ENCODE data around the gene RWDD1. TPM values are rescaled to one million over a fixed set of nuclear protein-coding genes. Genes with fewer than 3 reads are reported as not detected.
A peak's percentile ranks its signal among the peaks of the same experiment; 100 is the strongest.

RWDD1 gene
- total and polyA plus RNA-seq, 2 donors (not counting 1 experiment from before 2014, with no cell fraction given): 22.8 to 60.3 TPM

DNA sequence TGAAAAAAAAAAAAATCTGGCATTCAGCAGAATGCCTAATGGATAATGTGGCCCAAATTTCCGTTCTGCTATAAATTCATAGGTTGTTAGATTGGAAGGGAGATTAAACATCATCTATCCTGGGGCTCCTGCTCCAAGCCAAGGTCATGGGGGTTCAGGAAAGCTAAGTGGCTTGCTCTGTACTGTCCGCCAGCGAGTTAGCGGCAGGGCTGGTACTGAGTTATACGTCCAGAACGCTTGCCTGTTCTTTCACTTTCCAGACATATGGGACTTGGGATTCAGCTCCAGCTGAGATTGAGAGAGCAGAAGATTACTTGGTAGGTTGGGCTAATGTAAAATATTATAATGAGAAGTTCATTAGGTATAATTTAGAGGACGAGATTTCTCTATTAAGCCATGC is 858 bp downstream of the RWDD1 start:
- DNase-seq (ENCODE audit: low read depth in 2 of 2): peak; percentile 43 to 50
- no peak overlapping the region for H2AFZ ChIP-seq (ENCODE audit: low read length)
- no peak for TF ChIP-seq EZH2 (IDR thresholded peaks at IDR 0.05; ENCODE audit: low read length, missing control alignments)
- TF ChIP-seq, protein P1, sequence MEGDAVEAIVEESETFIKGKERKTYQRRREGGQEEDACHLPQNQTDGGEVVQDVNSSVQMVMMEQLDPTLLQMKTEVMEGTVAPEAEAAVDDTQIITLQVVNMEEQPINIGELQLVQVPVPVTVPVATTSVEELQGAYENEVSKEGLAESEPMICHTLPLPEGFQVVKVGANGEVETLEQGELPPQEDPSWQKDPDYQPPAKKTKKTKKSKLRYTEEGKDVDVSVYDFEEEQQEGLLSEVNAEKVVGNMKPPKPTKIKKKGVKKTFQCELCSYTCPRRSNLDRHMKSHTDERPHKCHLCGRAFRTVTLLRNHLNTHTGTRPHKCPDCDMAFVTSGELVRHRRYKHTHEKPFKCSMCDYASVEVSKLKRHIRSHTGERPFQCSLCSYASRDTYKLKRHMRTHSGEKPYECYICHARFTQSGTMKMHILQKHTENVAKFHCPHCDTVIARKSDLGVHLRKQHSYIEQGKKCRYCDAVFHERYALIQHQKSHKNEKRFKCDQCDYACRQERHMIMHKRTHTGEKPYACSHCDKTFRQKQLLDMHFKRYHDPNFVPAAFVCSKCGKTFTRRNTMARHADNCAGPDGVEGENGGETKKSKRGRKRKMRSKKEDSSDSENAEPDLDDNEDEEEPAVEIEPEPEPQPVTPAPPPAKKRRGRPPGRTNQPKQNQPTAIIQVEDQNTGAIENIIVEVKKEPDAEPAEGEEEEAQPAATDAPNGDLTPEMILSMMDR (conservative IDR thresholded peaks at IDR 0.05 in 1 of 2, IDR thresholded peaks at IDR 0.05 in 1 of 2; ENCODE audit: low read depth in 1 of 2, low read length in 2 of 2): no peak
- H3K36me3 ChIP-seq (ENCODE audit: control insufficient read depth, insufficient read depth, low read length): no peaks in the 10 kb centered on the region
- H3K4me2 ChIP-seq (ENCODE audit: extremely low read depth, insufficient read depth, low read length): peak overlapping the region; percentile 99
- peak overlapping the region; percentile 96 for H3K9ac ChIP-seq (ENCODE audit: insufficient read depth, low read length)
- peak overlapping the region; percentile 87 for H3K27ac ChIP-seq (ENCODE audit: insufficient read depth, low read length)
- H3K9me3 ChIP-seq (ENCODE audit: control insufficient read depth, insufficient read depth, low read depth, low read length): no peaks in the 10 kb centered on the region
- H3K79me2 ChIP-seq (ENCODE audit: control insufficient read depth, insufficient read depth, low read length): peaks cover 54% of the 10 kb centered on the region
- H4K20me1 ChIP-seq (ENCODE audit: control insufficient read depth, extremely low read depth, insufficient read depth, low read length): no peaks in the 10 kb centered on the region
- no peaks in the 10 kb centered on the region for H3K27me3 ChIP-seq (ENCODE audit: control insufficient read depth, insufficient read depth, low read length)
- H3K4me3 ChIP-seq (replicated peaks in 1 of 4; ENCODE audit: control extremely low read depth in 1 of 4, insufficient read depth in 1 of 4, low read depth in 3 of 4, low read length in 4 of 4): peak overlapping the region; percentile 92 to 96 (median 94)
- no peaks in the 10 kb centered on the region for H3K4me1 ChIP-seq (ENCODE audit: control insufficient read depth, extremely low read depth, insufficient read depth, low read length)

DNA sequence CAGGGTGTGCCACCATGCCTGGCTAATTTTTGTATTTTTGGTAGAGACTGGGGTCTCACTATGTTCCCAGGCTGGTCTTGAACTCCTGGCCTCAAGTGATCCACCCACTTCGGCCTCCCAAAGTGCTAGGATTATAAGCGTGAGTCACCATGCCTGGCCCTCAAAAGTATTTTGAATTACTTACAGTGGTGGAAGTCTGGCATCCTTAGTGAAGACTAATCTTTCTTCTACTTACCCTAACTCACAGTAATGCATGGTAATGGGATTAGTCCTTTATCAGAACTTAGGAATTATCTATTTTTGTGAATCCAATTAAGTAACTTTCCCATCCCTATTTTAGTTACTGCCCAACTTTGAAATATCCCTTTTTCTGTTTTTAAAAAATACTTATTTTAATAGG is 3.9 kb downstream of the RWDD1 start:
- Histone ChIP-seq H3K9ac (ENCODE audit: insufficient read depth, low read length) (no peak overlapping the region), H3K4me3 (replicated peaks in 1 of 4; ENCODE audit: control extremely low read depth in 1 of 4, insufficient read depth in 1 of 4, low read depth in 3 of 4, low read length in 4 of 4) (no peak overlapping the region), H3K79me2 (ENCODE audit: control insufficient read depth, insufficient read depth, low read length) (peaks cover 70% of the 10 kb centered on the region), H3K9me3 (ENCODE audit: control insufficient read depth, insufficient read depth, low read depth, low read length) (no peaks in the 10 kb centered on the region), H2AFZ (ENCODE audit: low read length) (no peak overlapping the region), H3K27ac (ENCODE audit: insufficient read depth, low read length) (no peak overlapping the region), H3K4me1 (ENCODE audit: control insufficient read depth, extremely low read depth, insufficient read depth, low read length) (no peaks in the 10 kb centered on the region), H3K4me2 (ENCODE audit: extremely low read depth, insufficient read depth, low read length) (no peak overlapping the region), H3K36me3 (ENCODE audit: control insufficient read depth, insufficient read depth, low read length) (no peaks in the 10 kb centered on the region), H4K20me1 (ENCODE audit: control insufficient read depth, extremely low read depth, insufficient read depth, low read length) (no peaks in the 10 kb centered on the region), H3K27me3 (ENCODE audit: control insufficient read depth, insufficient read depth, low read length) (no peaks in the 10 kb centered on the region)
- DNase-seq (ENCODE audit: low read depth in 2 of 2): no peak
- TF ChIP-seq EZH2 (IDR thresholded peaks at IDR 0.05; ENCODE audit: low read length, missing control alignments): no peak
- TF ChIP-seq, protein P1 (conservative IDR thresholded peaks at IDR 0.05 in 1 of 2, IDR thresholded peaks at IDR 0.05 in 1 of 2; ENCODE audit: low read depth in 1 of 2, low read length in 2 of 2): no peak

DNA sequence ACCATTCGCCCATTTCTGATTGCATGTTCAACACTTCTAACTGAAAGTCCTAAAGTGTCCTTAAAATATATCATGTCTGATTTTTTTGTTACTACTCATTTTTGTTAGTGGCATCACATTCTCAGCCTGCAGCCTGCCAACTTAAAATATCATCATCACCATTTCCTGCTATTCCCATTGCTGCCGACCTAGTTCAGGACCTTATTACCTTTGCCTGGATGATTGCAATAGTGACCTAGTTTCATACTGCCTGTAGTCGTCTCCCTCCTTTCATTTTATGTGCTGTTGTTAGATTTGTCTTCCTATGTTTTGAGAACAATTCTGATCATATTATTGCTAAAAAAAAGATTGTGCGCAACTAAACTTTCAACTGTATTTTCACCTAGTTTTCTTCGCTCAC is 6.2 kb downstream of the RWDD1 start:
- no peaks in the 10 kb centered on the region for H3K9me3 ChIP-seq (ENCODE audit: control insufficient read depth, insufficient read depth, low read depth, low read length)
- H4K20me1 ChIP-seq (ENCODE audit: control insufficient read depth, extremely low read depth, insufficient read depth, low read length): no peaks in the 10 kb centered on the region
- no peak overlapping the region for H2AFZ ChIP-seq (ENCODE audit: low read length)
- no peak for DNase-seq (ENCODE audit: low read depth in 2 of 2)
- H3K4me1 ChIP-seq (ENCODE audit: control insufficient read depth, extremely low read depth, insufficient read depth, low read length): no peaks in the 10 kb centered on the region
- H3K4me2 ChIP-seq (ENCODE audit: extremely low read depth, insufficient read depth, low read length): no peak overlapping the region
- no peaks in the 10 kb centered on the region for H3K36me3 ChIP-seq (ENCODE audit: control insufficient read depth, insufficient read depth, low read length)
- no peak for TF ChIP-seq EZH2 (IDR thresholded peaks at IDR 0.05; ENCODE audit: low read length, missing control alignments)
- TF ChIP-seq, protein P1 (conservative IDR thresholded peaks at IDR 0.05 in 1 of 2, IDR thresholded peaks at IDR 0.05 in 1 of 2; ENCODE audit: low read depth in 1 of 2, low read length in 2 of 2): no peak
- H3K9ac ChIP-seq (ENCODE audit: insufficient read depth, low read length): no peak overlapping the region
- no peaks in the 10 kb centered on the region for H3K27me3 ChIP-seq (ENCODE audit: control insufficient read depth, insufficient read depth, low read length)
- H3K4me3 ChIP-seq (replicated peaks in 1 of 4; ENCODE audit: control extremely low read depth in 1 of 4, insufficient read depth in 1 of 4, low read depth in 3 of 4, low read length in 4 of 4): no peak overlapping the region
- H3K27ac ChIP-seq (ENCODE audit: insufficient read depth, low read length): no peak overlapping the region
- H3K79me2 ChIP-seq (ENCODE audit: control insufficient read depth, insufficient read depth, low read length): peaks cover 55% of the 10 kb centered on the region
